Keratinocyte (primary cell): ENCODE results near the gene CILP2. TPM values are rescaled to one million over a fixed set of nuclear protein-coding genes. Genes with fewer than 3 reads are reported as not detected.

Experiments
- DNase-seq: peaks from one replicate; pipeline ENCODE4 v3.0.0-alpha.2; 2011; ENCODE audit warnings: low read depth, missing footprints, low spot score
- FAIRE-seq: peaks from 2 replicates; lab custom pipeline; 2011; peaks lifted over from hg19 to GRCh38; lab: Jason Lieb, UNC
- H2AFZ ChIP-seq: 2 replicates; pipeline ENCODE4 v1.6.0; 2012; ENCODE audit warnings: low read length, control low read depth, inconsistent platforms; ENCODE audit not compliant: control insufficient read depth
- H3K27ac ChIP-seq: 2 replicates; pipeline ENCODE4 v1.5.1; 2011; ENCODE audit warnings: low read length; ENCODE audit not compliant: control insufficient read depth, insufficient read depth
- H3K27me3 ChIP-seq: 3 replicates; pipeline ENCODE4 v1.6.0; 2011; ENCODE audit warnings: low read length; ENCODE audit not compliant: control insufficient read depth, insufficient read depth; ENCODE audit errors: extremely low read depth
- H3K36me3 ChIP-seq, 2 experiments: 2 replicates in 1 of 2; 3 replicates in 1 of 2; pipeline ENCODE4 v1.5.1; 2011; ENCODE audit warnings: low read length in 2 of 2, mild to moderate bottlenecking in 1 of 2; ENCODE audit not compliant: control insufficient read depth in 2 of 2, insufficient read depth in 2 of 2; ENCODE audit errors: extremely low read depth in 1 of 2
- H3K4me1 ChIP-seq: 3 replicates; pipeline ENCODE4 v1.5.1; 2011; ENCODE audit warnings: low read length; ENCODE audit not compliant: control insufficient read depth, insufficient read depth; ENCODE audit errors: extremely low read depth
- H3K4me2 ChIP-seq: 3 replicates; pipeline ENCODE4 v1.6.0; 2011; ENCODE audit warnings: low read depth, low read length; ENCODE audit not compliant: control insufficient read depth, insufficient read depth; ENCODE audit errors: extremely low read depth
- H3K4me3 ChIP-seq, 3 experiments: fragments of 200-600 bp in 1 of 3; sonication (generic) in 1 of 3; 2 replicates in 2 of 3; 3 replicates in 1 of 3; pipeline ENCODE4 v1.5.1; 2011 to 2016; ENCODE audit warnings: low read length in 3 of 3, mild to moderate bottlenecking in 3 of 3, control low read depth in 2 of 3, inconsistent platforms in 1 of 3, low read depth in 1 of 3, mixed read lengths in 1 of 3, mixed run types in 1 of 3, moderate library complexity in 1 of 3; ENCODE audit not compliant: control insufficient read depth in 2 of 3, insufficient read depth in 2 of 3; ENCODE audit errors: extremely low read depth in 1 of 3
- H3K79me2 ChIP-seq: 2 replicates; pipeline ENCODE4 v1.6.0; 2012; ENCODE audit warnings: low read length; ENCODE audit not compliant: control insufficient read depth, insufficient read depth
- H3K9ac ChIP-seq: 3 replicates; pipeline ENCODE4 v1.6.0; 2011; ENCODE audit warnings: low read length; ENCODE audit not compliant: control insufficient read depth, insufficient read depth; ENCODE audit errors: extremely low read depth
- H3K9me1 ChIP-seq: 3 replicates; pipeline ENCODE4 v1.6.0; 2011; ENCODE audit warnings: low read length; ENCODE audit not compliant: control insufficient read depth, insufficient read depth; ENCODE audit errors: extremely low read depth
- H3K9me3 ChIP-seq: 2 replicates; pipeline ENCODE4 v1.5.1; 2012; ENCODE audit warnings: low read depth, low read length; ENCODE audit not compliant: control insufficient read depth
- H4K20me1 ChIP-seq: 3 replicates; pipeline ENCODE4 v1.6.0; 2011; ENCODE audit warnings: low read length; ENCODE audit not compliant: control insufficient read depth, insufficient read depth; ENCODE audit errors: extremely low read depth
- CTCF ChIP-seq, 3 experiments: IDR thresholded peaks in 1 of 3; conservative IDR thresholded peaks in 1 of 3; optimal IDR thresholded peaks in 1 of 3; 2 replicates in 2 of 3; 3 replicates in 1 of 3; pipeline versions ENCODE3 to v1.5.1; 2011; ENCODE audit warnings: low read length in 3 of 3, mild to moderate bottlenecking in 3 of 3, moderate library complexity in 2 of 3, control low read depth in 1 of 3, inconsistent platforms in 1 of 3; ENCODE audit not compliant: insufficient read depth in 2 of 3; ENCODE audit errors: extremely low read depth in 1 of 3
- EZH2 ChIP-seq: IDR thresholded peaks from one replicate; pipeline ENCODE4 v1.6.1; 2012; ENCODE audit warnings: inconsistent platforms, mild to moderate bottlenecking, low read length, moderate library complexity
- dilution Hi-C: fragments of 300-500 bp; cut with MboI; formaldehyde crosslinking; loops from one replicate; pipeline ENCODE4 v1.7.0; 2020; ENCODE audit warnings: low sequenced_read_pairs; ENCODE audit not compliant: extremely low pct_ligation_motif_present
- polyA plus RNA-seq, 5 experiments: library from polyadenylated mRNA; depleted of rRNA in 3 of 5; stranded (reverse) in 3 of 5; stranded (forward) in 1 of 5; unstranded in 1 of 5; fragments of >200 nt; gene quantifications; 1 replicate in 1 of 5; 2 replicates in 3 of 5; 3 replicates in 1 of 5; pipeline versions ENCODE4 v1.2.1 to v1.2.3, GENCODE V29; 2011 to 2012; ENCODE audit warnings: missing spikeins in 2 of 5, low read depth in 1 of 5, low replicate concordance in 1 of 5

The CILP2 gene
- polyA plus RNA-seq, 1 donor (not counting 4 experiments of a cell fraction or from before 2014, with no cell fraction given): 0.07 TPM

- H3K9me3 ChIP-seq: peaks cover 5% of the 10 kb centered on the region
- no peaks in the 10 kb centered on the region for H3K79me2 ChIP-seq
- no peak overlapping the region for H3K4me2 ChIP-seq
- no peak for DNase-seq
- H3K9ac ChIP-seq: no peak overlapping the region
- no peak overlapping the region for H3K4me3 ChIP-seq
- H3K27ac ChIP-seq: no peak overlapping the region
- H3K36me3 ChIP-seq: peaks cover 3 to 4% of the 10 kb centered on the region in 2 experiments
- no peak for FAIRE-seq
- dilution Hi-C loops: no loop called here
- H2AFZ ChIP-seq: no peak overlapping the region
- H3K4me1 ChIP-seq: peaks cover 2% of the 10 kb centered on the region
- H3K27me3 ChIP-seq: no peaks in the 10 kb centered on the region
- TF ChIP-seq CTCF (optimal IDR thresholded peaks at IDR 0.05 in 1 of 3, IDR thresholded peaks at IDR 0.05 in 1 of 3, conservative IDR thresholded peaks at IDR 0.05 in 1 of 3; ENCODE audit: extremely low read depth in 1 of 3, insufficient read depth in 2 of 3, low read length in 3 of 3): no peak
- no peak for TF ChIP-seq EZH2
- H3K9me1 ChIP-seq: no peaks in the 10 kb centered on the region
- H4K20me1 ChIP-seq: no peaks in the 10 kb centered on the region
Observed at GRCh38 chr19:19510432-19510831, 27.6 kb upstream of the CILP2 start.

GRCh38 chr19:19513682-19514081 is 24.4 kb upstream of the CILP2 start:
- no peak overlapping the region for H3K9ac ChIP-seq
- peaks cover 0 to 4% of the 10 kb centered on the region in 2 experiments for H3K36me3 ChIP-seq
- H3K79me2 ChIP-seq: peaks cover 20% of the 10 kb centered on the region
- peaks cover 11% of the 10 kb centered on the region for H3K4me1 ChIP-seq
- H3K27ac ChIP-seq: no peak overlapping the region
- peaks cover 5% of the 10 kb centered on the region for H3K9me3 ChIP-seq
- no peak for DNase-seq
- no peak overlapping the region for H3K4me3 ChIP-seq
- no peaks in the 10 kb centered on the region for H4K20me1 ChIP-seq
- TF ChIP-seq EZH2 (no peak), CTCF (optimal IDR thresholded peaks at IDR 0.05 in 1 of 3, IDR thresholded peaks at IDR 0.05 in 1 of 3, conservative IDR thresholded peaks at IDR 0.05 in 1 of 3; ENCODE audit: extremely low read depth in 1 of 3, insufficient read depth in 2 of 3, low read length in 3 of 3) (no peak)
- H3K27me3 ChIP-seq: no peaks in the 10 kb centered on the region
- FAIRE-seq: no peak
- H3K9me1 ChIP-seq: no peaks in the 10 kb centered on the region
- no peak overlapping the region for H3K4me2 ChIP-seq
- H2AFZ ChIP-seq: no peak overlapping the region
- dilution Hi-C loops: no loop called here
